ENCODE data around the gene NSUN4.

Gene NSUN4

GRCh38 chr1:46404482-46405196 is 64.0 kb downstream of the NSUN4 start:
- TF ChIP-seq EZH2 (IDR thresholded peaks at IDR 0.05; ENCODE audit: borderline replicate concordance, low read depth, low read length, severe bottlenecking) (no peak), CTCF (IDR thresholded peaks at IDR 0.05; ENCODE audit: borderline replicate concordance, extremely low read depth, low read length, poor library complexity, severe bottlenecking) (no peak)
- 0 out of 2 replicates have a peak, but pooled peaks cover 5% of the 10 kb centered on the region for H4K20me1 ChIP-seq (ENCODE audit: insufficient read depth, low read length)
- H3K27ac ChIP-seq (ENCODE audit: low read length): no peak overlapping the region
- DNase-seq: no peak
- no peaks in the 10 kb centered on the region for H3K27me3 ChIP-seq (ENCODE audit: insufficient read depth, low read length, poor library complexity)
- no peaks in the 10 kb centered on the region for H3K79me2 ChIP-seq (ENCODE audit: insufficient read depth, low read length)
- H3K36me3 ChIP-seq (ENCODE audit: insufficient read depth, low read length): no peaks in the 10 kb centered on the region
- peaks cover 2% of the 10 kb centered on the region; the same call in 1 of the 2 replicates for H3K4me1 ChIP-seq (ENCODE audit: insufficient read depth, low read length)
- H2AFZ ChIP-seq (ENCODE audit: low read depth, low read length): no peak overlapping the region
- H3K9ac ChIP-seq (ENCODE audit: low read depth, low read length): no peak overlapping the region
- H3K4me2 ChIP-seq (ENCODE audit: insufficient read depth, low read length): no peak overlapping the region
- H3K4me3 ChIP-seq (ENCODE audit: low read depth in 1 of 2, low read length in 2 of 2): no peak overlapping the region
- no peaks in the 10 kb centered on the region for H3K9me3 ChIP-seq (ENCODE audit: insufficient read depth, low read length, severe bottlenecking)
- ATAC-seq (ENCODE audit: insufficient read depth, low read depth): no peak

DNA sequence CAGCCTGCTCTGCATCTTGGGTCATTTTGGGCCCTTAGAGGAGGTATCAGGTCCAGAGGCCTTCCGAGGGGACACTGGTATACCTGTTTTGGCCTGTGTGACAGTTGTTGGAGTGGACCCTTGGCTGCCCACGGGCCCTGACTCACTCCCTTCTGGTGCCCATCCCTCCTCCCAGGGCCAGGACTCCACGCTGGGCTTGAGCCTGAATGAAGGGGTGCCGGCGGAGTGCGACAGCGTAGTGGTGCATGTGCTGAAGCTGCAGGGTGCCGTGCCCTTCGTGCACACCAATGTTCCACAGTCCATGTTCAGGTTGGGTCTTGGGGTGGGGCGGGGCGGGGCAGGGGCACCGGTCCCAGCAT is 64.6 kb downstream of the NSUN4 start:
- Histone ChIP-seq H3K9me3 (ENCODE audit: insufficient read depth, low read length, severe bottlenecking) (no peaks in the 10 kb centered on the region), H3K4me1 (ENCODE audit: insufficient read depth, low read length) (peaks cover 2% of the 10 kb centered on the region; the same call in 1 of the 2 replicates), H3K4me3 (ENCODE audit: low read depth in 1 of 2, low read length in 2 of 2) (no peak overlapping the region), H3K27ac (ENCODE audit: low read length) (no peak overlapping the region), H3K79me2 (ENCODE audit: insufficient read depth, low read length) (no peaks in the 10 kb centered on the region), H4K20me1 (ENCODE audit: insufficient read depth, low read length) (0 out of 2 replicates have a peak, but pooled peaks cover 5% of the 10 kb centered on the region), H2AFZ (ENCODE audit: low read depth, low read length) (no peak overlapping the region), H3K9ac (ENCODE audit: low read depth, low read length) (no peak overlapping the region), H3K4me2 (ENCODE audit: insufficient read depth, low read length) (no peak overlapping the region), H3K36me3 (ENCODE audit: insufficient read depth, low read length) (no peaks in the 10 kb centered on the region), H3K27me3 (ENCODE audit: insufficient read depth, low read length, poor library complexity) (no peaks in the 10 kb centered on the region)
- TF ChIP-seq EZH2 (IDR thresholded peaks at IDR 0.05; ENCODE audit: borderline replicate concordance, low read depth, low read length, severe bottlenecking) (no peak), CTCF (IDR thresholded peaks at IDR 0.05; ENCODE audit: borderline replicate concordance, extremely low read depth, low read length, poor library complexity, severe bottlenecking) (no peak)
- ATAC-seq (ENCODE audit: insufficient read depth, low read depth) (no peak), DNase-seq (no peak)

- no peaks in the 10 kb centered on the region for H3K27me3 ChIP-seq (ENCODE audit: insufficient read depth, low read length, poor library complexity)
- no peak overlapping the region; the same call in 1 of the 2 replicates for H3K4me2 ChIP-seq (ENCODE audit: insufficient read depth, low read length)
- H3K79me2 ChIP-seq (ENCODE audit: insufficient read depth, low read length): no peaks in the 10 kb centered on the region
- H2AFZ ChIP-seq (ENCODE audit: low read depth, low read length): no peak overlapping the region; the same call in 1 of the 2 replicates
- H3K36me3 ChIP-seq (ENCODE audit: insufficient read depth, low read length): no peaks in the 10 kb centered on the region
- no peak for TF ChIP-seq EZH2 (IDR thresholded peaks at IDR 0.05; ENCODE audit: borderline replicate concordance, low read depth, low read length, severe bottlenecking)
- no peak for TF ChIP-seq CTCF (IDR thresholded peaks at IDR 0.05; ENCODE audit: borderline replicate concordance, extremely low read depth, low read length, poor library complexity, severe bottlenecking)
- H4K20me1 ChIP-seq (ENCODE audit: insufficient read depth, low read length): 0 out of 2 replicates have a peak, but pooled peaks cover 5% of the 10 kb centered on the region
- H3K9ac ChIP-seq (ENCODE audit: low read depth, low read length): no peak overlapping the region
- H3K4me3 ChIP-seq (ENCODE audit: low read depth in 1 of 2, low read length in 2 of 2): no peak overlapping the region
- ATAC-seq (ENCODE audit: insufficient read depth, low read depth) (0 out of 3 replicates have a peak, but pooled peaks have one; percentile 6), DNase-seq (no peak)
- H3K9me3 ChIP-seq (ENCODE audit: insufficient read depth, low read length, severe bottlenecking): no peaks in the 10 kb centered on the region
- peaks cover 2% of the 10 kb centered on the region; the same call in 1 of the 2 replicates for H3K4me1 ChIP-seq (ENCODE audit: insufficient read depth, low read length)
- H3K27ac ChIP-seq (ENCODE audit: low read length): no peak overlapping the region
Observed at GRCh38 chr1:46405724-46406123, 65.1 kb downstream of the NSUN4 start.

Data from DND-41 (cell line).